SKM-1 treated with dmso at 0.1 percent for 144 hours (cell line): ENCODE results near the gene CNOT3.
"Not testable (repeated sequence)": the region's sequence is repeated elsewhere in the genome, so short reads cannot be mapped to it uniquely, and the experiment has no call there.

Experiments
- DNase-seq: peaks from one replicate; lab custom pipeline; 2025; ENCODE audit not compliant: unreplicated experiment; lab: John Stamatoyannopoulos, UW

The CNOT3 gene

GRCh38 chr19:54191011-54191810, 53.6 kb downstream of the CNOT3 start, which contains the start of gene TSEN34:
Gene TSEN34, plus strand, starts transcription at chr19:54191308. Its CDS starts 57 bp downstream, at chr19:54191365.
- DNase-seq, result peak; percentile 49

DNA sequence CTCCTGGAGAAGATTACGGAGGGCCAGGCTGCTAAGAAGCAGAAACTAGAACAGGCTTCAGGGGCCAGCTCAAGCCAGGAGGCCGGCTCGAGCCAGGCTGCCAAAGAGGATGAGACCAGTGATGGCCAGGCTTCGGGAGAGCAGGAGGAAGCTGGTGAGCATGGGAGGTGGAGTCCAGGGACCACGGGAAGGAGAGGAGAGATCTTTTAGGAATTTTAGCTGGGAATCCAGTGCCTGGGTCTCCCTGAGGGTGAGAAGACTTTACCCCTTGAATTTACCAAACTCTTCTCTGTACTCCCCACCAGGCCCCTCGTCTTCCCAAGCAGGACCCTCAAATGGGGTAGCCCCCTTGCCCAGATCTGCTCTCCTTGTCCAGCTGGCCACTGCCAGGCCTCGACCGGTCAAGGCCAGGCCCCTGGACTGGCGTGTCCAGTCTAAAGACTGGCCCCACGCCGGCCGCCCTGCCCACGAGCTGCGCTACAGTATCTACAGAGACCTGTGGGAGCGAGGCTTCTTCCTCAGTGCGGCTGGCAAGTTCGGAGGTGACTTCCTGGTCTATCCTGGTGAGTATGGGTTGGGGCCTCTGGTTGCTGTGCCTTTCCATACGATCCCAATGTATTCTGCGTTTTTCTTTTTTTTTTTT, 54.4 kb downstream of the CNOT3 start:
- DNase-seq, result no peak

GRCh38 chr19:54193011-54193410, 55.4 kb downstream of the CNOT3 start:
- DNase-seq, result no peak

- not testable (repeated sequence) for DNase-seq
Observed at GRCh38 chr19:54194463-54194862, 56.9 kb downstream of the CNOT3 start.

- no peak for DNase-seq
Observed at GRCh38 chr19:54196536-54196935, 59.0 kb downstream of the CNOT3 start.

DNA sequence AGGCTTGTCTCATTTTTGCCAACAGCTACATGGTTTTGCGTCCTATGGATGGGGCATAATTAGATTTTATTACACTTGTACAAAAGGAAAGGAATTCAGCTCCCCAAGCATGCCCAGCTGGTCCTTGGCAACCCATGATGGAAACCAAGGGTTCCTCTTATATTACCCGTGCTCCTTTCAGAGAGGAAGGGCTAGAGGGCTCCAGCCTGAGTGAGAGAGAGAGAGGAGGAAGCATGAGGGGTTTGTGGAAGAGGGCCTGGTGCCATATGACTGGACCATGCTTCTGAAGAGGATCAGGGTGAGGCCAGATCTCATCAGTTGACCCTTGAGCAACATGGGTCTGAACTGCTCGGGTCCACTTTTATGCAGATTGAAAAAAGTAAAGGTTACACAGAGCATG, 59.6 kb downstream of the CNOT3 start:
- no peak for DNase-seq

DNA sequence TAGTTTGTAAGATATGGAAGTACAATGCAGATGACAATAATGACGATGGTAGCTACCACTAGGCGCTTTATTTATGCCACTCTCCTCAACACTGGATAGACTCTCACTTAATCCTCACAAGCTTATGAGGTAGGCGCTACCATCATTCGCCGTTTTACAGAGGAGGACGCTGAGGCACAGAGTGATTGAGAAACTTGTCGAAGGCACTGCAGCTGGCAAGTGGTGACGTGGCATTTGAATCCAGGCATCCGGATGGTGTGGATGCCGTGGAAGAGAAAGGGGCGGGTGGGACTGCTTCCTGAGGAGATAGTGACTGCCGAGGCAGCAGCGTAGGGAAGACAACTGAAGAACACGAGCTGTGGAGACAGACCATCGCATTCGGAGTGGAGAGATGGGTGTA, 61.8 kb downstream of the CNOT3 start:
- no peak for DNase-seq

DNA sequence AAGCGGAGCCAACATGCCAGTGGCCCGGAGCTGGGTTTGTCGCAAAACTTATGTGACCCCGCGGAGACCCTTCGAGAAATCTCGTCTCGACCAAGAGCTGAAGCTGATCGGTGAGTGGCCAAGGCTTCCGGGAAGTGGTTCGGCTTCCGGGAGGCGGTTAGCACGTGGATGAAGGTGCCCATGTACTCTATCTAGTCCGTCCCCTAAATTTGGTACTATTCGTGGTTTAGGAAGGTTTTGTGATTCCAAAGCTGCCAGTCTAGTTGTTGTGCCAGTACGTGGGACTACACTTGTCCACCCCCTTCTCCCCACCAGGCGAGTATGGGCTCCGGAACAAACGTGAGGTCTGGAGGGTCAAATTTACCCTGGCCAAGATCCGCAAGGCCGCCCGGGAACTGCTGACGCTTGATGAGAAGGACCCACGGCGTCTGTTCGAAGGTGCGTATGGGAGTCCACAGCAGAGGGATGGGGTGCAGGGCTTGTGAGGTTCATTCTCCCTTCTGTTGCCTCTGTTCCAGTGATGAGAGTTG, 63.7 kb downstream of the CNOT3 start:
- DNase-seq, result no peak

DNA sequence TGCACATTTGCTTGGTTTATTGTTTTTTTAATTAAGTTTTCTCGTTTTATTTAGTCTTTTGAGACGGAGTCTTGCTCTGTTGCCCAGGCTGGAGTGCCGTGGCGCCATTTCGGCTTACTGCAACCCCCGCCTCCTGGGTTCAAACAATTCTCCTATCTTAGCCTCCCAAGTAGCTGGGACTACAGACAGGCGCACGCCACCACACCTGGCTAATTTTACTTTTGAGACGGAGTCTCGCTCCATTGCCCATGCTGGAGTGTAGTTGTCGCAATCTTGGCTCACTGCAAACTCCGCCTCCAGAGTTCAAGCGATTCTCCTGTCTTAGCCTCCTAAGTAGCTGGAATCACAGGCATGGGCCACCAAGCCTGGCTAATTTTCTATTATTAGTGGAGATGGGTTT, 64.4 kb downstream of the CNOT3 start:
- DNase-seq, result no peak

GRCh38 chr19:54203151-54203611, 65.6 kb downstream of the CNOT3 start:
- no peak for DNase-seq

- no peak for DNase-seq
Observed at GRCh38 chr19:54204767-54205468, 67.4 kb downstream of the CNOT3 start.
